HFF-Myc (cell line): ENCODE measurements around the gene ARRB1.

Experiments
- DNase-seq: peaks from one replicate; pipeline ENCODE4 v3.0.0-alpha.2; 2011; ENCODE audit warnings: low read depth; ENCODE audit errors: extremely low read depth
- H3K4me3 ChIP-seq: replicated peaks from 2 replicates; pipeline ENCODE4 v1.5.1; 2011; ENCODE audit warnings: low read depth, mild to moderate bottlenecking, control low read depth, low read length
- TF ChIP-seq, protein P1 (sequence below): IDR thresholded peaks from 2 replicates; pipeline ENCODE4 v1.5.1; 2012; ENCODE audit warnings: mild to moderate bottlenecking, low read depth, low read length, control low read depth; ENCODE audit errors: missing control alignments

Gene ARRB1

DNA sequence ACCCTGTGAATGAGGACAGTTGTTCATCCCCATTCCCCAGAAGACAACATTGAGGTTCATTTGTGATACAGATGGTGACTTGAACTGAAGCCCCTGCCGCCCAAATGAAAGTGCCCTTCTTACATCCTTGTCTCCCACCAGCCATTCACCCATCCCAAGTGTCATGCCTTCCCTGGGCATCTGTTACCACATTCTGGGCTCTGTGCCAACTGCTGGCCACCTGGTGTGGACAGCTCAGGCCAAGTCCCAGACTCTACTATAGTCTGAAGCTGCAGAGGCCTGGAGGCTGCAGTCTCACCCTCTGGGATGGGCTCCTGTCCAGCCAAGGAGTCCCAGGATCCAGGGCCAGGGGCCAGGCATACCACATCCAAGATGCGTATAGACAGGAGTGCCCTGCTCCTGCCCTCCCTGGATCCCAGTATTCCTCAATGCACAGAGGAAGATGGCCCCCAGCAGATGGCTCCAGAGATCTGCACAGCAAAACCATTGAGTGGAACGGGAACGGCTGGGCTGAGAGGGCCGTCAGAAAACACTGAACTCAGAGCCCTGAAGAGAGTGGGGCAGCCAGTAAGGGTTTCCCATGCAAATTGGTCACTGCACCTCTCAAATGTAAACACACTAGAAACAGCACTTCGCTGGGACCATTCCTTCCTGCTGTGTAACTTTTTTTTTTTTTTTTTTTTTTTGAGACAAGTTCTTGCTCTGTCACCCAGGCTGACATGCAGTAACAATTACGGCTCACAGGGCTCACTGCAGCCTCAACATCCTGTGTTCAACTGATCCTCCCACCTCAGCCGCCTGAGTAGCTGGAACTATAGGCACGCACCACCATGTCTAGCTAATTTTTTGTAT lies 22.8 kb downstream of the ARRB1 start:
- H3K4me3 ChIP-seq = no peak overlapping the region
- TF ChIP-seq, protein P1, sequence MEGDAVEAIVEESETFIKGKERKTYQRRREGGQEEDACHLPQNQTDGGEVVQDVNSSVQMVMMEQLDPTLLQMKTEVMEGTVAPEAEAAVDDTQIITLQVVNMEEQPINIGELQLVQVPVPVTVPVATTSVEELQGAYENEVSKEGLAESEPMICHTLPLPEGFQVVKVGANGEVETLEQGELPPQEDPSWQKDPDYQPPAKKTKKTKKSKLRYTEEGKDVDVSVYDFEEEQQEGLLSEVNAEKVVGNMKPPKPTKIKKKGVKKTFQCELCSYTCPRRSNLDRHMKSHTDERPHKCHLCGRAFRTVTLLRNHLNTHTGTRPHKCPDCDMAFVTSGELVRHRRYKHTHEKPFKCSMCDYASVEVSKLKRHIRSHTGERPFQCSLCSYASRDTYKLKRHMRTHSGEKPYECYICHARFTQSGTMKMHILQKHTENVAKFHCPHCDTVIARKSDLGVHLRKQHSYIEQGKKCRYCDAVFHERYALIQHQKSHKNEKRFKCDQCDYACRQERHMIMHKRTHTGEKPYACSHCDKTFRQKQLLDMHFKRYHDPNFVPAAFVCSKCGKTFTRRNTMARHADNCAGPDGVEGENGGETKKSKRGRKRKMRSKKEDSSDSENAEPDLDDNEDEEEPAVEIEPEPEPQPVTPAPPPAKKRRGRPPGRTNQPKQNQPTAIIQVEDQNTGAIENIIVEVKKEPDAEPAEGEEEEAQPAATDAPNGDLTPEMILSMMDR = peak; percentile 83
- peak; percentile 67 for DNase-seq

DNA sequence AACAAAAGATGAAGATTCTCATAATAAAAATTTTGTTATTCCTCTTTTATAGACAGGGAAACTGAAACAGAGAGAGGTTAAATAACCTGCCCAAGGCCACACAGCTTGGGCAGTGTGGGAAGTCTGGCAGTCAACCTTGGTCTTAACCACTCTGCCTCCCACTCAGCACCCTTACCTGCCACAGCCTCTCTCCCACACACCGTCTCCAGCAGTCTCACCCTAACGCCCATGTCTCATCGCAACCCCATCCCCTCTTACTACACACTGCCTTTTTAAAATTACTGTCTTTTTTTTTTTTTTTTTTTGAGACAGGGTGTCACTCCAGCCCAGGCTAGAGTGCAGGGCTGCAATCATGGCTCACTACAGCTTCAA lies 25.0 kb downstream of the ARRB1 start:
- no peak for DNase-seq
- TF ChIP-seq, protein P1 = no peak

DNA sequence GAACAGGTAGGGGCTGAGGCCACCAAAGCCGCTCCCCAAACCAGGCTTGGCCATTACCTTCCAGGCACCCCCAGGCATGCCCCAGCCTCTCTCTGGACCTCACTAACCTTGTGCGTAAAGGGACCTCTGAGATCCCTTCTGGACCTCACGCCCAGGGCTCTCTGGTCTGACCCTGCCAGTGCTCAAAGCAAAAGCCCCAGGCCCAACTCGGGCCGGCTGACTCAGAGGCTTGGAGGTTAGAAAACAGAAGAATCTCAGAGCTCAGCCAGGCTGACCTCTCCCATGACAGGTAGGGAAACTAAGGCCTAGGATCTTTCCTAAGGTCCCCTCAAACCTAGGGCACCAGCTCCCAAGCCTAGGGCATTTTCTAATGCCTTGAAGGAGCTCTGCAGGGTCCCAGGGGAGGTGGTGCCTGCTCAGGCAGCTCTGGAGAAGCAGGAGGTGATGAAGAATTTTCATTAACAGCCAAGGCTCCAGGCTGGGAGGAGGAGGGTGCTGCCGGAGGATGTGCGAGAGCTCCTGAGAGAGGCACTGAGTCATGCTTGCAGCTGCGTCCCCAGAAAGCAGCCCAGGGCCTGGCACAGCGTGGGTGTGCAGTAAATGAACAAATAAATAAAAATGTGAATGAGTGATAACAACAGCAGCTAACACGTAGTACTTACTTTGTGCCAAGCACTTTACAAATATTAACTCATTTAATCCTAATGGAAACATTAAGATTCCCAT lies 25.6 kb downstream of the ARRB1 start:
- no peak overlapping the region for H3K4me3 ChIP-seq
- TF ChIP-seq, protein P1 = no peak
- peak; percentile 63 for DNase-seq

More for the DNA sequence above, 25.0 kb downstream of the ARRB1 start:
- H3K4me3 ChIP-seq = no peak overlapping the region

DNA sequence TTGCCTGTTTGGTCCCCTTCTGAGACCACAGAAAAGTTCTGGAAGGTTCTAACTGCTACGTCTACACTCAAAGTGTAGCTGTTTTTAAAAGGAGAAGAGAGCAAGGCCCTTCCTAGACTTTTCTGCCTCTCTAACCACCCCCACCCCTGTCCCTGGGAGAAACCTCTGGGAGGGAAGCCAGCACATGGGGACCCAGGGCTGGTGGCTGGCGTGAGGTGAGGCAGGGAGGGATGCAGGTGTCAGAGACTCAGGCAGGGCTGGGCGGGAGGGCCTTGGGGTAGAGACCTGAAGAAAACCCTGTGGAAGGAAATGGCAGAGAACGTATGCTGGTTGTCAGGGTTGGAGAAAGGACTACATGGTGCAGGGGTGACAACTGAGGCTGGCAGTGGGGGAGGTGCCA lies 26.7 kb downstream of the ARRB1 start:
- H3K4me3 ChIP-seq = no peak overlapping the region
- TF ChIP-seq, protein P1 = no peak
- no peak for DNase-seq

DNA sequence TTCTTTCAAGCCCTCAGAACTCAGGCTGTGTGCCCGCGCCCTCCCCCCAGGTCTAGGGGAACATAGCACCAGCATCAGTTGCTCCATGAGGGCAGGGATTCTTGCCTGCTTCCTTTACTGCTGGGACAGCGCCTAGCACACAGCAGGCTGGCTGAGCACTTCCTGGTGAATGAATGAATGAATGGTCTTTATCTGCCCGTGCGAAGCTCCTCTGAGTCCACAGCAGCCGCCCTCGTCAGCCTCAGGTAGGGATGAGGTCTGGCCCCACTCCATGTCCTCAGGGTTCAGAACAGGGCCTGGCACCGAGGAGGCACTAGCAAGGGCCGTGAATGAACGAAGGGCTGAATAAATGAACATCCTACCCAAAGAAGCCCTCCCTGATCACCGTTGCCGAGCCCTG lies 27.3 kb downstream of the ARRB1 start:
- no peak overlapping the region for H3K4me3 ChIP-seq
- TF ChIP-seq, protein P1 = no peak
- no peak for DNase-seq

DNA sequence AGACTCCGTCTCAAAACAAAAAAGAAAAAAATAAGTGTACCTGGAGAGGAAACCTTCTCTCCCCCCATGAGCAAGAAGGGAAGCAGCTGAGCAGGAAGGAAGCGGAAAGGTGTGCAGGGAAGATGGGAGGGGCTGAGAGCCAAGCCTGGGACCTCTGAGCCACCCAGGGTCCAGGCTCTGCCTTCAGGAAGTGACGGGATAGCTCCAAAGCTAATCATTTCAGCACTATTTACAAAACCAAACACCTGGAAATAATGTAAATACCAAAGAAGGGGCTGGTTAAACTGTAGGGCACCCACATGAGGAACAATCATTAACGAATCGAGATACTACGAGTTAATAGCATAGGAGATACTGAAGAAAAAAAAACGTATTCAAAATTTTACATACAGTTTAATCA lies 27.9 kb downstream of the ARRB1 start:
- DNase-seq = no peak
- TF ChIP-seq, protein P1 = no peak
- no peak overlapping the region for H3K4me3 ChIP-seq
